GM19239 (cell line): ENCODE results near the gene CDYL.

Source experiments
- DNase-seq: peaks from one replicate; pipeline ENCODE4 v3.0.0; 2011; ENCODE audit warnings: low spot score; ENCODE audit not compliant: insufficient read length
- FAIRE-seq: peaks from 2 replicates; lab custom pipeline; 2011; peaks lifted over from hg19 to GRCh38; lab: Jason Lieb, UNC

Gene CDYL

GRCh38 chr6:4772750-4773149 lies 3.5 kb upstream of the CDYL start:
- DNase-seq (no peak), FAIRE-seq (no peak)

DNA sequence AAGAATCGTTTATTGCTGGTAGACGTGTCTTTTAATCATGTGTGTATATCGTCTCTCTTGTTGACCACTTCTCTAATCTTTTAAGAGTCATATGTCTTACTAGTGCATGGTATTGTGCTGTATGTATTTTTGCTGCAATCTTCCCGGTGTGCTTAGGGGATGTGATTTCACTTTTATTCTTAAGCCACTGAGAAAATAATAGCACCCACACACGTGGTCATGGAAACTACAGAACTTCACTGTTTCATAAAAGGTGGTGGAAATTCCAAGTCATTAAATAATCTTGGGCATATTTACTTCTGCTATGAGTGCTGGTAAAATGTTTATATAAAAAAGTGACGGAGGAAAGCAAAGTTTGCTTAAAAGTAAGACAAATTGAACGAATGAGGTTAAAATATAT lies 3.0 kb upstream of the CDYL start:
- DNase-seq (no peak), FAIRE-seq (no peak)

DNA sequence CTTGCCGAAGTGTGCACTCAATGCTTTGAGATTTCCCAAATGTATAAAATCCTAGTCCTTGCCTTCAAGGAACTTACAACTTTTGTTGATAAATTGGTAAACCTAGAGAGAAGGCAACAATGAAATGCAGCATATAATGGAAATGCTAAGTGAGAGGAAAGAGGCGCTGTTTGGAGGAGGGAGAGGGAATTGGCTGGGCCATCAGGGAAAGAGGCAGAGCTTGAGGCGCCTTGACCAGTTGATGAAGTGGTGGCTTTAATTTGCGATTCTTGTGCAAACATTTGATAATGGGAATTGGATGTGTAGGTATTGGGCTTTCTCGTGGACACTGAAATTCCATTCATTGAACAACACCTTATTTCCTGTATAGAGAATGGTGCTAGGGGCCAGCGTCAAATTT lies 1.9 kb upstream of the CDYL start:
- DNase-seq = no peak
- no peak for FAIRE-seq

DNA sequence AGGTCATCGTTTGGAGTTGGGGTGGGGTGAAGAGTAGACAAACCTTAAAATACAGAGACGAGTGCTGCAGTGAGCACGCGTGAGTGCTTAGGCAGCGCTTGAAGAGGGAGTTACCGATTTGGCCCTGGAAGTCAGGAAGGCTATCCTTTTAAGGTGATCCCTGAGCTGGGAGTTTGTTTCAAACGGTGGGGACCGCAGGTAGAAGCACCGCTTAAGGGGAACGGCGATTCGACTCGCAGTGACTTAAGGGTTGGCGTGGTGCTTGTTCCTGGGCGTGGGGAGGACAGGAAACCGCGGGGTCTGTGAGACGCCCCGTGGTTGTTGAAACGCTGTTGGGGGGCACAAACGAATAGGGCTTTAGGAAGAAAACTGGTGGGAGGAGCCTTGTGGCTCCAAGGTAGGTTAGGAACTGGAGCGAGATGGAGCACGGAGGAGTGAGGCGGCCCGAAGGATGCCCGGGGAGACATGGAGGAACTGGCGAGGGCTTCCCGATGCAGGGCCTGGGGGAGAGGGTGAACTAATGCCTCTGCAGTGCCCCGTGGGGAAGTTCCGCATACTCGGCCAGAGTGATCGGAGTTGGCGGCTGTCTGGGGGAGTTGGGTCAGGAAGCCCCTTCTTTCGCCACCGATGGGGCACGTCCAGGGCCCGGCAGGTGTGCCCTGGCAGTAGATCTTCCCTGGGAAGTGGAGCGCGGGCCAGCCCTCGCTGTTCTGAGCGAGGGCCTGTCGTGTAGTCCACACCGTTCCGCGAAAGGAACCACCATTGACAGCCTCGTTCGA lies 1.3 kb upstream of the CDYL start:
- DNase-seq (no peak), FAIRE-seq (no peak)

DNA sequence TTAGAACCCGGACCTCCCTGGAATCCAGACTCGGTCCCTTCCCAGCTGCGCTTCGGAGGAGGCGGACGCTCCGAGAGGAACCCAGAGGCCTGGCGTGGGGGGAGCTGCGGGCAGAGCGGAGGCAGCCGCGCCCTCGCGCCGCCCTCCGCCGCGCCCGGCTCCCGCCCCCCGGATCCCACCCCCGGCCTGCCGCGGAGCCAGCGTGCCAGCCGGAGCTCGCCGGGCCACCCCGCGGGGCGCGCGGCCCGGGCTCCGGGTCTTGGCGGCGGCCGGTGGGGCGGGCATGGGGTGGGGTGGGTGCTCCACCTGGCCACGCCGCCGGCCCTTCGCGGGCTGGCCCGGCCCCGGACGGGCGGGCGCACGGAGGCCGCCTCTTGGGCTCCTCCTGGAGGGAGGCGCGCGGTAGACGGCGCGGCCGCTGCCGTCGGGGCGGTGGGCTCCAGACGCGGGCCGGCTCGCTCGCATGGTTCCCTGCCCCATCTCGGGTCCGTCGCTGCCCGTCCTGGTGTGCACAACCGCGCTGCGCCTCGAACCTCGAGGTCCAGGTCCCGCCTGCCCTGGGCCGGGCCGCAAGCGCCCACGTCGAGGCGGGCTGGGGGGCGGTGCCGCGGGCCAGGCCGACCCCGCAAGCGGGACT lies 592 bp upstream of the CDYL start:
- FAIRE-seq (no peak), DNase-seq (peak; percentile 74)

- DNase-seq (no peak), FAIRE-seq (peak; percentile 85)
These were observed 539 bp downstream of the CDYL start for GRCh38 chr6:4776493-4777393.

DNA sequence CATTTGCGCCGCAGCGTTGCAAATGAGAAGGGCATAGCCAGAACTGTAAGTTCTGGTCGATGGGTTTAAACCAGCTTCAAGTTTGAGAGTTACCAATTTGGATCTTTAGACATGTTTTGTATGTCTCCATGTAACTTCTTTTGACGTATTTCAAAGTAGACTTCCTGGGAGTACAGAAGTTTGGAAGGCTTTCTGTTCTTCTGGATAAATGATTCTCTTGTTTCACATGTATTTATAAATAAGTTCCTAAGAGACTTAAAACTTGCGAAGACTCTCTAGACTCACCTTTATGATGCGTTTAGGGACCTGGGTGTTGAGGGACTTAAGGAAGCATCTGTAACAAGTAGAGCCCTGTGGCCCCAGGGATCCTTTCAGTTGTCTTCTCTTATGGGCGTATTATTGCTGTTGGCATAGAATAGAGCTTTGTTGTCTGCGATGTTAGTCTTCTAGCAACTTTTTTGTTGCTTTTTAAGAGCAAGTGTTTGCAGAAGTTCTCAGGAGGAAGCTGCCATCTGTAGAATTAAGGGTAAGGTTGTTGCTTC lies 1.3 kb downstream of the CDYL start:
- no peak for DNase-seq
- FAIRE-seq = no peak

DNA sequence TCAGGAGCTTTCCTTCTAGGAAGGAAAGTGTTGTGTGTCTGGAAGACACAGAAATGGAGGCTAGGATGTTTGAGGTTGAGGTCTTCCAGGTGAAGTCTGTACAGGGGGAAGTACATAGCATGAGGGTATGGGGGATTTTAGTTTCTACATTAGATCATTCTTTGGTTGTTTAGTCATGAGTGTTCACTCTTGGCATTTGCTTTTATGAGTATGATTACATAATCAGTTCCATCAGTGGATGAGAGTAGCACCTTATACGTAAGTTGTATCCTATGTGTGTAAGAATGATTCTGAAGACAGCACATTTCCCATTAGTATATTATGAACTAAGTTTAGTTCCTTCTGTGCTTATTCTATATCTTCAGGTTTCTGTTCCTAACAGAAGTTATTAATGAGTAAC lies 1.9 kb downstream of the CDYL start:
- no peak for DNase-seq
- no peak for FAIRE-seq

GRCh38 chr6:4780360-4780812 lies 4.2 kb downstream of the CDYL start:
- DNase-seq = no peak
- FAIRE-seq = no peak

DNA sequence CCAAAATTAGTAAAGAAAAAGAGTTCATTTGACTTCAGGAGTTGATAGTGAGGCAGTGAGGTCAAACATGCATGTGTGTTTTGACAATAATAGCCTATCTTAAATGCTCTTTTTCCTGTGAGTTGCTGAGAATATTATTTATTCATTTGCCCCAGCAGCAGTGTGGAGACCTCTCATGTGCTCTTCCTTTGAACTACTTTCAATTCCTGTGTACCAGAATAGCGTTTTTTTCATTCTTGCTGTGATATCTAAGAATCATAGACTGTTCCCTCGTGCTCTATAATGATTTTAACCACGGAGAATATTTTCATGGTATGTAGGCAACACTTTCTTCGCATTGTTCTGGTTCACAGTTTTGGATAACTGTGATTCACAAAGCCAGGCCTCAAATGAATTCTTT lies 5.2 kb downstream of the CDYL start:
- peak; percentile 47 for FAIRE-seq
- DNase-seq = no peak

DNA sequence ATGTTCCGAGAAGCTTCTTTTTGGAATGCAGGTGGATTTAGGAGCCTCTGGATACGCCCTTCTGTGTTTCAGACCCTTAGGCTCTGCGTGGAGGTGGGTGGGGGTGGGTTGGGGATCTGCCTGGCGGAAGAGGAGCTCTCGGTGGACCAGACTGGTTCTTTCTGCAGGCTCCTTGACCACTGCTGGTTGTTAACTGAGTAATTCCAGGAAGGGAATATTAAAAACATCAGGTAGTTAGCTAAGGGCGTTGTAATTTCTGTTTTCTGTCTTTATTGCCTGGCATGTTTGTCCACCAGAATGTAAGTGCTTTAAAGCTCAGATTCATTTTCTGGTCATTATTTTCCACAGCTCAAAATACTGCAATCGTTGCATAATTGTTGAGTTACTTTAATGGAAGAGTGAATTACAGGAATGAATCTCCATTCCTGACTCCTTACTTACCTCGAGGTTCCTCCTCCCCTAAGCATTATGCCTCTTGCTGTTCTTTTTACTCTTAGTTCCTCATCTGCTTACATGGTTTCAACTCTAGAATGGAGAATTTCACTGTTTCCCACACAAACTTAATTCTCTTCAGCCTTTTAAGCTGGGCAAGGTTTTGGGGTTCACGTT lies 5.9 kb downstream of the CDYL start:
- DNase-seq (no peak), FAIRE-seq (peak; percentile 45)

GRCh38 chr6:4786996-4787395 lies 10.8 kb downstream of the CDYL start:
- no peak for DNase-seq
- FAIRE-seq = no peak

GRCh38 chr6:4788482-4788881 lies 12.3 kb downstream of the CDYL start:
- FAIRE-seq (no peak), DNase-seq (no peak)

GRCh38 chr6:4788953-4789584 lies 12.9 kb downstream of the CDYL start:
- FAIRE-seq (peak; percentile 73), DNase-seq (peak; percentile 26)

DNA sequence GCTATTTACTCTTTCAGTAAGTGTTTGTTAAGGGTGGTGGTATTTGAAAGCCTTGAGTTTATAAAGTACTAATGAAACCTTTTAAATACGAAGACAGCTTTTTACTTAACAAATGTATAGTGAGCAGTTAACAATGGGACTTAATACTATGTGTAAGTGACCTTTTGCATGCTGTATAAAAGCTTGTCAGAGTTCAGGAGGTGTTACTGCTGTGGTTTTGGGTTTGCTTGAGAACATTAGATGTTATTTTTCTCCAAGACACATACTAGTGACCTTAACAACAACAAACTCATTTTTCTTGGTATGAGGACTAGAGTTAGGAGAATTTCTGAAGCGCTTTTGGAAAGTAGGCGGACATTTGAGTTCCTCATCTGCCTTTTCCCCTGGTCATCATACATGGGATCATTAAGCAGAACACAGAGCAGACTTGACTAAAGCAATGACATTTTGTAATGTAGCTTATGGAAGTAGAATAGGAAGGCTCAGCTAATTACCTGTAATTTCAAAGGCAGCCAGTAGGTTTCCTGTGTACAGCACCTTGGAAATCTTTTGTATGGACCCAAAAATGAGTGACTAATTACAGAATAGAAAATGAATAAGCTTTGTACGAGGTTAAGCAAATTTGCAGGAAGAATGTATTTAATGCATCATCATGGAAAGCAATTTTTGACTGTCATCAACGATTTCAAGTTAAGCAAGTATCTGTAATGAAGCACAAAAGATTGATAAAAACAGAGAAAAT lies 14.1 kb downstream of the CDYL start:
- FAIRE-seq = peak; percentile 58
- no peak for DNase-seq

DNA sequence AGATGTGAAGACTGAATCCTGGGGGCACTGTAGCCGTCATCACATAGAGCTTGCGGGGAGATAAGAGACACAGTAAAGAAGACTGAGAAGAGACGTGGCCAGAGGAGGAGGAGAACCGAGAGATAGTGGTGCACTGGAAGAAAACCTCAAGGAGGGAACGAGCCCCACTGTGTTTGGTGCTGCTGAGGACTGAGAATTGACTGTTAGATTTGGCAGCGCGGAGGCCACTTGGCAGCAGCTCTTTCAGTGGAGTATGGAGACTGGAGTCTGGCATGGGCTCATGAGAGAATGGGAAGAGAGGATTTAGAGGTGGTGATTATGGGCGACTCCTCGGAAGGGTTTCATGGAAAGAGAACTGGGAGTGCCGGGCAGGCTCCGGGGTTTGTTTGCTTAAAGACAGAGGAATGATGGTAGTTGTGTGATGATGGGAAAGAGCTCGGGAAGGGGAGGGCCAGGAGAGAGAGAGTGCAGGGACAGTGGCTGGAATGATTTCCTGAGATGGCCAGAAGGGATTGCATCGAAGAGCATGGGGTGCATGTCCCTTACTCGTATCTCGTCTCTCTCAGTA lies 18.0 kb downstream of the CDYL start:
- no peak for FAIRE-seq
- DNase-seq = no peak

GRCh38 chr6:4797587-4797986 lies 21.4 kb downstream of the CDYL start:
- no peak for DNase-seq
- no peak for FAIRE-seq

DNA sequence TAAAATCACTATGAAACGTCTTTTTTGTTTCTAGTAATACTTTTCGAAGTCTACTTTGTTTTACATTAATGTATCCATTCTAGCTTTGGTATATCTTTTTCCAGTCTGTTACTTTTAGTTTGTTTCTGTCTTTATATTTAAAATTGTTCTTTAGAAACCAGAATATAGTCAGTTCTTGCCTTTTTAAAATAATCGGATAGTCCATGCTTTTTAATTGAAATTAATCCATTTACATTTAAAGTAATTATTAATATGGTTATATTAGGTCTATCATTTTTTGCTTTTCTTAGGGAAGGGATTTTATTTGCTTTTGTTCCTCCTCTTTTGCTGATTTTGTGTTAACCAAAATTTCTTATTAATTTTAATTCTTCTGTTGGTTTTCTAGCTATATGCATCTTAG lies 23.7 kb downstream of the CDYL start:
- FAIRE-seq = peak; percentile 14
- no peak for DNase-seq

- DNase-seq = no peak
- FAIRE-seq = peak; percentile 61
These were observed 24.5 kb downstream of the CDYL start for GRCh38 chr6:4800662-4801061.
